PFSK-1 (cell line): ENCODE results near the gene MINDY1.

ENCODE experiments used
- POLR2AphosphoS5 ChIP-seq: IDR thresholded peaks from 2 replicates; pipeline ENCODE4 v1.6.1; 2012; ENCODE audit warnings: low read depth, mild to moderate bottlenecking, control low read depth, low read length, moderate library complexity
- TAF1 ChIP-seq: IDR thresholded peaks from 2 replicates; pipeline ENCODE4 v1.6.1; 2012; ENCODE audit warnings: low read length, control low read depth, borderline replicate concordance; ENCODE audit not compliant: insufficient read depth
- TF ChIP-seq, protein P1 (sequence below), 2 experiments: IDR thresholded peaks; 2 replicates each; pipeline versions ENCODE4 v1.6.1 to v1.8.0; 2011 to 2012; ENCODE audit warnings: low read depth in 2 of 2, low read length in 2 of 2, control low read depth in 1 of 2, inconsistent platforms in 1 of 2, mild to moderate bottlenecking in 1 of 2, moderate library complexity in 1 of 2; ENCODE audit not compliant: insufficient read depth in 1 of 2

DNA sequence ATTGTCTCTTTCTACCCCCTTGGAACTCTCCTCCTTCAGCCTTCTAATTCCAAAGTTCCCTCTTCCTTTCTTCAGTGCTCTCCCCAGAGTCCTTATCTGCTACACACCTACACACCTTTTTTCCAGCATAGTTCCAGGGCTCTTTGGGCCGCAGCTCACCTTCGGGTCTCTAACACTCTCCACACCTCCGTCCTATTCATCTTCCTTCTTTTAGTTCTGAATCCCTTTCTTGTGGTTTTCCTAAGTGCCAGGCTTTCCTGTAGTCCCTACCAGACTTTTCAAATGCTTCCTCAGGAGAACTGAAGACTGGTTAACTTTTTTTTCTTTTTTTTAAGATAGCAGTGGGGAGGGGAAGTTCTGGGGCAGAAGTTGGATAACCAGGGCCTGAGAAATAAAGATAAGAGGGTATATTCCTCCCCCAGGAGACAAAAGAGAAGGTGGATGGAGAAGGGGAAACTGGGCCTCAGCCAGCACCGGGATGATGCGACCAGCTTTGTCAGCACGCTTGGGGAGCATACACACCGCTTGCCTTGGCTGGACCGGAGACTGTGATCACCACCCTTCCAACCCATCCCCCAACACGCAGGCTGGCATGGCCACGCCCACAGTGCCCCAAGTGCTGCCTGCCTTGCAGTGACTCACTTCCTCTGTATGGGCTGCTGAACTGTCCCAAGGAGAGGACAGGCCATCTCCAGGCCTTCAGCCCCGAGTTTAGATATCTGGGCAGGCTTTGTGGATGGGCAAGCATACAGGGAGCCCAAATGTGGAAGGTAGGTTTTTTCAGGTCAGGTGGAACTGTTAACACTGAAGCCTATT is 29.6 kb downstream of the MINDY1 start:
- TF ChIP-seq TAF1 (peak; percentile 21; the same call in 1 of the 2 replicates), POLR2AphosphoS5 (no peak)
- TF ChIP-seq, protein P1, sequence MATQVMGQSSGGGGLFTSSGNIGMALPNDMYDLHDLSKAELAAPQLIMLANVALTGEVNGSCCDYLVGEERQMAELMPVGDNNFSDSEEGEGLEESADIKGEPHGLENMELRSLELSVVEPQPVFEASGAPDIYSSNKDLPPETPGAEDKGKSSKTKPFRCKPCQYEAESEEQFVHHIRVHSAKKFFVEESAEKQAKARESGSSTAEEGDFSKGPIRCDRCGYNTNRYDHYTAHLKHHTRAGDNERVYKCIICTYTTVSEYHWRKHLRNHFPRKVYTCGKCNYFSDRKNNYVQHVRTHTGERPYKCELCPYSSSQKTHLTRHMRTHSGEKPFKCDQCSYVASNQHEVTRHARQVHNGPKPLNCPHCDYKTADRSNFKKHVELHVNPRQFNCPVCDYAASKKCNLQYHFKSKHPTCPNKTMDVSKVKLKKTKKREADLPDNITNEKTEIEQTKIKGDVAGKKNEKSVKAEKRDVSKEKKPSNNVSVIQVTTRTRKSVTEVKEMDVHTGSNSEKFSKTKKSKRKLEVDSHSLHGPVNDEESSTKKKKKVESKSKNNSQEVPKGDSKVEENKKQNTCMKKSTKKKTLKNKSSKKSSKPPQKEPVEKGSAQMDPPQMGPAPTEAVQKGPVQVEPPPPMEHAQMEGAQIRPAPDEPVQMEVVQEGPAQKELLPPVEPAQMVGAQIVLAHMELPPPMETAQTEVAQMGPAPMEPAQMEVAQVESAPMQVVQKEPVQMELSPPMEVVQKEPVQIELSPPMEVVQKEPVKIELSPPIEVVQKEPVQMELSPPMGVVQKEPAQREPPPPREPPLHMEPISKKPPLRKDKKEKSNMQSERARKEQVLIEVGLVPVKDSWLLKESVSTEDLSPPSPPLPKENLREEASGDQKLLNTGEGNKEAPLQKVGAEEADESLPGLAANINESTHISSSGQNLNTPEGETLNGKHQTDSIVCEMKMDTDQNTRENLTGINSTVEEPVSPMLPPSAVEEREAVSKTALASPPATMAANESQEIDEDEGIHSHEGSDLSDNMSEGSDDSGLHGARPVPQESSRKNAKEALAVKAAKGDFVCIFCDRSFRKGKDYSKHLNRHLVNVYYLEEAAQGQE (IDR thresholded peaks at IDR 0.05; ENCODE audit: insufficient read depth in 1 of 2, low read depth in 2 of 2, low read length in 2 of 2): no peak
